NCI-H526 treated with DMSO at 0.1 percent for 48 hours (cell line): ENCODE results near the gene FOS.

Source experiments
- DNase-seq: peaks from one replicate; lab custom pipeline; 2025; lab: John Stamatoyannopoulos, UW

FOS gene

GRCh38 chr14:75318353-75318752, 39.7 kb downstream of the FOS start:
- DNase-seq: no peak

GRCh38 chr14:75319021-75319420, 40.4 kb downstream of the FOS start:
- DNase-seq: no peak

GRCh38 chr14:75320196-75320595, 41.6 kb downstream of the FOS start:
- DNase-seq: no peak

GRCh38 chr14:75322746-75323145, 44.1 kb downstream of the FOS start:
- DNase-seq: no peak

GRCh38 chr14:75323571-75323970, 44.9 kb downstream of the FOS start:
- DNase-seq: no peak

- no peak for DNase-seq
Observed at GRCh38 chr14:75328558-75329155, 50.0 kb downstream of the FOS start.

- DNase-seq: no peak
Observed at GRCh38 chr14:75329369-75329768, 50.7 kb downstream of the FOS start.

GRCh38 chr14:75331471-75331870, 52.8 kb downstream of the FOS start:
- DNase-seq: no peak
